Epithelial cell of alveolus of lung (primary cell): Measurements from ENCODE around the gene CAMKK1. TPM values are rescaled to one million over a fixed set of nuclear protein-coding genes. Genes with fewer than 3 reads are reported as not detected.

Source experiments
- total RNA-seq: library from RNA; depleted of rRNA; stranded (reverse); fragments of >200 nt; gene quantifications from 2 replicates; pipeline ENCODE4 v1.2.1, GENCODE V29; 2015

CAMKK1 gene
- 0.96 and 3.0 TPM in 2 replicates for total RNA-seq

DNA sequence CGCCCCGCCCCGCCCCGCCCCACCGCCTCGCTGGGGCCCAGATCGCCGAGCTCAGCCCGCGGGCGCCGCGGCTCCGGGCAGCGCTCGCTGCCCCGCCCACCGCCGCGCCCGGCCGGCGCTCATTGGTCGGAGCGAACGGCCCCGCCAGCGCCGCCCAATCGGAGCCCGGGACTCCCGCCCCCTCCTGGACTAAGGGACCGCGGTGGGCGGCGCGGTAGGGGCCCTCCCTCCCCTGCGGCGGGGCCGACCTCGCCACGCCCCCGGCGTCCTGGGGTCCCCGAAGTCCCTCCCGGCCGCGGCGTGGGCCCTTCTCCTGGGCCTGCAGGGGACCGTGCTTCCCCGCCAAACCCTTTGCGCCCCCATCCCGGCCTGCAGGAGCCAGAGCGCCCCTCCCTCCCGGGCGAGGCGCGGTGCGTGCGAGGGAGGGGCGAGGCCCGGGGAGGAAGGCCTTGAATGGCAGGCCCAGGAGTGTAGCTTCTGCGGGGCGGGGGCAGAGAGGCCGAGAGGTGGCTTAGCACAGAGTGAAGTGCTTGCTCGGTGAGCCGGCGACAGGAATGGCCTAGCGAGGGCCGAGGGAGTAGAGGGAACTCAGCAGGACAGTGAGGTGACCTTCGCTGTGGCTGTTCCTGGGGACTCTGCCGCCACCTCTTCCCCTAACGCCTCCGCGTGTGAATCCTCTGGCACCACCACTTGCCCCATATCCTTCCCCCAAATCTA lies at the start of gene CAMKK1:
CAMKK1 (minus strand) TSS at position 51 of the 717 bp plus-strand sequence. CDS start 7,366 bp downstream, outside the sequence.

DNA sequence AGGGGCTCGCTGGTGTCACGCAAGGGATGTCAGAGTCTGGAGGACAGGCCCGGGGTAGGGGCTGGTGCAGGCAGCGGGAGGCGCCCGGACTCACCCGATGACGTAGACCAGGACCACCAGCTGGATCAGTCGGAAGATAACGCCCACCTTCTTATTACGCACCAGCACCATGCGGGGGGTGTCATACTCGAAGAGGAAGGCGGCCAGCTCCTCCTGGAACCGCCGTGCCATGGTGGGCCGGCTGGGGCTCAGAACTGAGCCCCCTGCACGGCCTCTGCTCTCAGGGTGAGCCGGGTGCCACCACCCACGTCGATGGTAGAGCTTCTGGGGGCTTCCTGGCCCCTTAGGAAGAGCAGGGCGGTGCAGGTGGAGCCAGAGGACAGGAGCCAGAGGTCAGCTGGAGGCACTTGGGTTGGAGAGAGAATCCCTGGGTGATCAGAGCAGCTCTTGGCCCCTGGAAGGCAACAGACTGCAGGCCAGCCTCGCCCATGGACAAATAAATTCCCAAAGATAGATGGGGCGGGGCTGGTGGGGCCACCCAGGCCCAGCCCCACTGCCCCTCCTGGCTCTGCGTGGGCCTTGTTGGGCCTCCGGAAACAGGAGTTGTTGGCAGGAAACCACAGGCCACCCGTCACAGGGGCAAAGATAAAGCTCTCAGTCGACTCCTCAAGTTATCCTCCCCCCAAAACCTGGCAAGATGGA lies 23.3 kb upstream of the CAMKK1 start, which contains the start of gene P2RX1:
P2RX1 (minus strand) TSS at position 471 of the 702 bp plus-strand sequence; CDS start at position 231, 240 bp downstream.

DNA sequence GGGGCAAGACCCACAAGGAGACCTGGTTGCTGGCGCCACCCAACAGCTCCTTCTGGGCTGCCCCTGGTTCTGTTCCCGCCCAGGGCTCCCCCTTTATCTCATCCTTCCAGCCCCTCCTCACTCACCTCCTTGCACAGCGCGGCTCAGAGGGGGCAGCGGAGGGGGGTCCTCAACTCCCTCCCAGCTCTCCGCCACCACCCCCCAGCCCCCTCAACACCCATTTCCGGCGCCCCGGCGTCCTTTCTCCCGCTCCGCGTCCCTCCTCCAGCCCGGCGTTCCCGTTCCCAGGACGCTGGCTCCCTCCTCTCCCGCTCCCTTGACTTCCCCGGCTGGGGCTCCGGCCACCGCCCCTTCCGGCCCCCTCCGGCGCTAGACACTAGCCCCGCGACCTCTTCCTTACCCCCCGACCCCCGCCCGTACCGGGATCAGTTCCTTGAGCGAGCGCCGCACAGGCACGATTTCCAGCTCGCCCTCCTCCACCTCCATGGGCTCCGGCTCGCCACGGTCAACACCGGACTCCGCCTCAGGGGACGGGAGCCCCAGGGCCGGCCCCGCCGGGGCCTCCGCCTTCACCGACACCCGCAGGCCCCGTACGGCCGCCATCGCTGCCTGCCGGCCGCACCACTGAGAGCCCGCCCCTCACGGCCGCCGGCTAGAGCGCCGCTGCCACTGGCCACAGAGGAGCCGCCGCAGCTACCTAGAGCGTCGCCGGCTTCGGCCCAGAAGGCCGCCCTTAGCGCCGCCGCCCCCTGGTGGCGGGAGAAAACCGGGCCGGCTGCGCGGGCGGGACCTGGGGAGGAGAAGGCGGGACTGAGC lies 47.0 kb downstream of the CAMKK1 start, which contains the start of gene NCBP3:
NCBP3 (minus strand) TSS at position 626 of the 816 bp plus-strand sequence; CDS start at position 603, 23 bp downstream.

Other genes starting within 250 kb of the CAMKK1 start
- 154 and 375 TPM in 2 replicates for gene TAX1BP3, start 224.5 kb downstream of the CAMKK1 start, total RNA-seq
- gene EMC6, start 224.2 kb downstream of the CAMKK1 start, total RNA-seq, result 12.3 and 26.0 TPM in 2 replicates
- 0.88 and 3.6 TPM in 2 replicates for gene P2RX5, start 196.9 kb downstream of the CAMKK1 start, total RNA-seq
- 4.6 and 8.0 TPM in 2 replicates for gene HASPIN, start 169.2 kb downstream of the CAMKK1 start, total RNA-seq
- gene ITGAE, start 91.9 kb downstream of the CAMKK1 start, total RNA-seq, result 26.0 and 27.7 TPM in 2 replicates
- 14.9 and 27.9 TPM in 2 replicates for gene NCBP3, start 46.8 kb downstream of the CAMKK1 start, total RNA-seq
- gene P2RX1, start 23.4 kb upstream of the CAMKK1 start, total RNA-seq, result 0.26 and 0.48 TPM in 2 replicates
- 5.0 and 24.2 TPM in 2 replicates for gene ATP2A3, start 71.4 kb upstream of the CAMKK1 start, total RNA-seq
- gene ZZEF1, start 250.0 kb upstream of the CAMKK1 start, total RNA-seq, result 16.0 and 16.2 TPM in 2 replicates